CD4-positive, alpha-beta T cell treated with Interleukin-21 for 1 hour (primary cell): ENCODE measurements around the gene FOLR1.
A peak's percentile ranks its signal among the peaks of the same experiment; 100 is the strongest.

ENCODE experiments used
- DNase-seq: peaks from one replicate; pipeline ENCODE4 v3.0.0-alpha.2; 2020

FOLR1 gene

DNA sequence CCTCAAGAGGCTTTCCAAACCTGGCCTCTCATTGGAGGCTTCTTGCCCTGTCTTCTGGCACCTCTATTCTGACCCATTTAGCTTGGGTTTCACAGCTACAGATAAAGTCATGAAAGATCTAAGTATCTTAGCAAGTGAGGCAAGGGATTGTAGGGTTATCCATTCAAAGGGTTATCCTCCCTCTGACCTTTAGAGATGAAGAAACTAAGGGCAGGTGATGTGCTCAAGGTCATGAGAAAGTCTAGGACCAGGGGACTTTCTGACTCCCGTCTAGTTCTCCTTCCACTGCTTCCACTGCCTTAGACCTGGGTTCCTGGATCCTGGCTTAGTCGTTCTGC lies 44.8 kb downstream of the FOLR1 start:
- DNase-seq, result no peak

DNA sequence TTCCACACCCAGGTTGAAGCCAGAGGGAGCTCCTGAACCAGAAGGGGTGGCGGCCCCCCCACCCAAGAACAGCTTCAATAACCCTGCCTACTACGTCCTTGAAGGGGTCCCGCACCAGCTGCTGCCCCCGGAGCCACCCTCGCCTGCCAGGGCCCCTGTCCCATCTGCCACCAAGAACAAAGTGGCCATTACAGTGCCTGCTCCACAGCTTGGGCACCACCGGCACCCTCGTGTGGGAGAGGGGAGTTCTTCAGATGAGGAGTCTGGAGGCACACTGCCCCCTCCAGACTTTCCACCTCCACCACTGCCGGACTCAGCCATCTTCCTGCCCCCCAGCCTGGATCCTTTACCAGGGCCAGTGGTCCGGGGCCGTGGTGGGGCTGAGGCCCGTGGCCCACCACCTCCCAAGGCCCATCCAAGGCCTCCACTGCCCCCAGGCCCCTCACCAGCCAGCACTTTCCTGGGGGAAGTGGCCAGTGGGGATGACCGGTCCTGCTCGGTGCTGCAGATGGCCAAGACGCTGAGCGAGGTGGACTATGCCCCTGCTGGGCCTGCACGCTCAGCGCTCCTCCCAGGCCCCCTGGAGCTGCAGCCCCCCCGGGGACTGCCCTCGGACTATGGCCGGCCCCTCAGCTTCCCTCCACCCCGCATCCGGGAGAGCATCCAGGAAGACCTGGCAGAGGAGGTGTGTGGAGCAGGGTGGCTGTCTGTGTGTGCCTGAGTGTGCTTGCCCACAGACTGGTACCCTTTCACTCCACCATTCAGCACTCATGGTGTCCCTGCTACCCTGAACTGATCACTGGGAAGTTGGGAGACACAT lies 45.4 kb downstream of the FOLR1 start:
- DNase-seq, result no peak

DNA sequence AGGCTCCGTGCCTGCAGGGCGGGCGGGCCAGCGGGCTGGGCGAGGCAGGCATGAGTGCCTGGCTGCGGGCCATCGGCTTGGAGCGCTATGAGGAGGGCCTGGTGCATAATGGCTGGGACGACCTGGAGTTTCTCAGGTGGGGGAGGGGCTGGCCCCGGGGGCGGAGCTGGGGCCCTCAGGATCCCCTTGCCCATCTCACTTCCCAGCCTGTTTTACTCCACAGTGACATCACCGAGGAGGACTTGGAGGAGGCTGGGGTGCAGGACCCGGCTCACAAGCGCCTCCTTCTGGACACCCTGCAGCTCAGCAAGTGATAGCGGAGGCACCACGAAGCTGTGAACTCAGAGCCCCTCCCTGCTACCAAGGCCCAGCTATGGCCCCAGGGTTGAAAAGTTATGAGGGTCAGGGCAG lies 46.1 kb downstream of the FOLR1 start:
- DNase-seq, result peak; percentile 57

DNA sequence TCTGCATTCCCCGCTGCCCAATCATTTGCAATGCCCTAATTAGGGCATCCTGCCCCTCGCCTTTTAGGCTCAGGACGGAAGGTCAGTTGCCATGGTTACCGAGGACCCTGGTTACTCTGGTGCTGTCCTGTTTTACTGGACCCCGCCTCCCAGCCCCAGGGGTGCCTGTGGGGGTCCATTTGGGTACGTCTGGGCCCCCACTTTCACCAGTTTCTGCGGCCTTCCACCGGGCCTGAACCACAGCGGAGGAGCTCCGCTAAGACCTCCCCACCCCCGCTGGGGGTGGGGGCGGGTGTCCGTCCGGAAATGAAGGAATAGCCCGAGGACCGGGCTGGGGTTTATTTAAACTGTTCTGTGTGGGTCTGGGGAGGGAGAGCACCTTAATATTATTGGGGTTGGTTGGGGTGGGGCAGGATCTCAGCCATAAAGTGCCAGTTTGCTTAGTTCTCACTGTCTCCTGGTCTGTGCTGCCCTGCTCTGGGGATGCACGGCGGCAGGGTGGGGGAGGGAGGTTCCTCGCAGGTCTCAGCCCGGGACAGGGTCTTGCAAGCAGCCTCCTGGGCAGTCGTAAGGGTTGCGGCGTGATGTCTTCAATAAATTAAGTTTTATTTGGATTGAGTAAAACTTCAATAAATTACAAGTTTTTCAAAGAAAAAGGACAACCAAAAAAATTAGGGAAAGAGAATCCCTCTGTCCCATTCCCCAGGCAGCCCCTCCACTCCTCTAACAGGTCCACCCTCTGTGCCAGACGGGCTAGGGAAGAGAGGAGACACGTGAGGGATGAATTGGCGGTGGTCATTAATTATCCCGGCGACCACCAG lies 46.8 kb downstream of the FOLR1 start:
- DNase-seq, result no peak

DNA sequence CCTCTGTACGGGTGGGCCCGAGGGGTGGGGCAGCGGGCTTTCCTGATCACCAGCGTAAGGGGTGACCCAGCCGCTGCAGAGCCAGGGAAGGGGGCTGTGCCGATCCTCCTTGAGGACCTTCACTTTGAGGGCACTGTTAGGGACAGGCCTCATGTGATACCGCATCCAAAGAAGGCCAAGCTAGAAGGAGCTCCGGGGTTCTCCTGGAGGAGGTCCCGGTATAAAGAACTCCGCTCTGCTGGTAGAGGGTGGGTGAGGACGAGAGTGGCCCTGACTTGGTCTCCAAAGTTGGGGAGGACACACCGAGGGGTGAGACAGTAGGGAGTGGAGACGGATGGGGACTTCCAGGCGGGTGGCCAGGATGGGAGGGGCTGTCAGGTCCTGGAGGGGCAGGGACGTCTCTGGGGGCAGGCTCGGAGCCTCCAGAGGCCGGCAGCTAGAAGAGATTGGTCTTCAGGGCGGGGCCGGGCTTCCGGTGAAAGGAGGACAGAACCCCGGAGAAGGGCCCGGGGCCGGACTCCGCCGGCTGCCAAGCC lies 47.4 kb downstream of the FOLR1 start:
- no peak for DNase-seq

DNA sequence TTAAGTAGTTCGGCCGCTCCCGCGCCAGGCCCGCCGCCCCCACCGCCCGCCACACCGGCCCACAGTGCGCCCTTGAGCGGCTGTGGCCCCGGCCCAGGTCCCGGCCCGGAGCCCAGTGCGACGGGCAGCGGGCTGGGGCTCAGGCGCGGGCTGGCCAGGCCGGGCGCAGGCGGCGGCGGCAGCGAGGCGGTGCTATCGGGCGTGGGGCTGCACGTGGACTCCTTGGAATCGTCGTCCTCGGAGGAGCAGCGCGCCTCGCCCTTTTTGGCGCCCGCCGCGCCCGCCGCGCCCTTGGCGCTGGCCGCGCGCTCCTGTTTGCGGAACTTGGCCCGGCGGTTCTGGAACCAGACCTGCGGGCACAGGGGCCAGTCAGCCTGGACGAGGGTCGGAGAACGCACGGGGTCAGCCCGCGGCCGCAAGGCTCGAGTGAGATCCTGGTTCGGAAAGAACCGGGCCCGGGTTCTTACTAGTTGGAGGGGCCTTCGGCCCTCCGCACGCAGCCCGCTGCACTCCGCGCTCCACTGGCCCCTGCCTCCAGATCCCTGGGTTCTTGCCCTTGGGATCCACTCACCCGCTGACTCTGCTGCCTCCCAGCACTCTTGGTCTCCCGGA lies 48.0 kb downstream of the FOLR1 start:
- DNase-seq, result no peak

DNA sequence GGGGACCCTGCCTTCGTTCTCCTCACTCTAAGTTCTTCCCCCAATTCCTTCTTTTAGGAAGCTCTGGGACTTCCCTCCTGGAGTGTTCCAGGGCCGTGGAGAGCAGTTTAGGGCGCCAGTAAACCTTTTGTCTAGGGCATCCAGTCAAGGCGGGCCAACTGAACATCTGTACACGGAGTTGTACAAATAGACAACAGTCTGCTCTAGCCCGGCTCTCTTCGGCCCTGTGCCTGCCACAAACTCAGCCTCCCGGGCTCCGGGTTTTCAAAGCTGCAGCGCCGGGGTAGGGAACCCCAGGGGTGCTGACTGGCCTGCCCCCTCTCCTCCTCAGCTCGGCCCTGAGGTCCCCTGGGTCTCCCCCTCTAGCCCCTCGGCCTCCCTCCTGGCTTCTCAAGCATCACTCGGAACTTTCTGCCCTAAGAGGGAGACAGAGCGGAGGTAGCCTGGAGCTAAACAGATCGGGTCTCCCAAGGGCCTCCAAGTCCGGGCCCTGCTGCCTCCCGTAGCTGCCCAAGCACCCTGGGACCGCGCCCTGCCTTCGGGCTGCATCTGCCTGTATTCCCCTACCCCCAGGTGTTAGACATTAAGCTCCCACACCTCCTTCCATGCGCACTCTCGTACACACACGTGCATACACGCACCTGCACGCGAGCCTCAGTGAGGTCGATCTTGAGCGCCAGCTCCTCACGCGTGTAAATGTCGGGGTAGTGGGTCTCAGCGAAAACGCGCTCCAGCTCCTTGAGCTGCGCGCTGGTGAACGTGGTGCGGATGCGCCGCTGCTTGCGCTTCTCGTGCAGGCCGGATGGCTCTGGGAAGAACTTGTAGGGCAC lies 48.7 kb downstream of the FOLR1 start:
- DNase-seq, result no peak

DNA sequence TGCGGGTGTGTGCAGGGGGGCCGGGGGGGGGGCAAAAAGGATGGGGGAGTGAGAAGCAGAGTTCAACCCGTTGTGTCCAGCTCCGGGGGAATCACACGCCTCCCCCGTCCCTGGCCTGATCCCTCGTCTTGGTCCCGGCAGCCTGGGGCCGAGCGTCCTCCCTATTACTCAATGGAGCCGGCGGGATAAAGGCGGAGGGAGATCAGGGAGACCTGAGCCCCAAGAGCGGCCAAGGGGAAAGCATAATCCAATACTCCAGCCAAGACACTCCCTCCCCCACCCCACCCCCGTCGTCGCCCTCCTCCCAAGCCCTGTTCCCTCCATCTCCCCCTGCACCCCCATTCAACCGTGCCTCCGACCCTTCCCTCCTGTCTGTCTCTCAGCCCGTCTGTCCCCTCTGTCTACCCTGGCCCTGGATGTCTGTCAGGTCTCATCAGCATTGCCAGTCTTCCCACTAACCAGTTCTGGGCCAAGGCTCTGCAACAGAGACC lies 49.4 kb downstream of the FOLR1 start:
- DNase-seq, result no peak

DNA sequence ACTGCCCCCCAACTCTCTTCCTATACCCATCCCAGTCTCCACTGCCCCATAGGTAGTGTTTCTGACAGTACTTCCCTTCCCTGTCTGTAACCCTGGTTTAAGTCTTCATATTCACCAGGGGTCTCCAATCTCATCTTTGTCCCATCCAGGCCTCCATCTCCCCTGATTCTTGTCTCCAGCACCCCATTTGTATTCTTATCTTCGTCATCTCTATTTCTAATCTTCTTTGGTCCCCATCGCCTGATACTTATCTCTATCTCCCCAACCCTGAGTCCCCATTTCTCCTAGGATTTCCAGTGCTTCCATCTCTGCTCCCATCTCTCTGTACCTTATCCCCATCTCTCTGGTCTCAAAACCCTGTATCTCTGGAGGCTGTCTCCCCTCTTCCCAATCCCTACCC lies 50.2 kb downstream of the FOLR1 start:
- no peak for DNase-seq

DNA sequence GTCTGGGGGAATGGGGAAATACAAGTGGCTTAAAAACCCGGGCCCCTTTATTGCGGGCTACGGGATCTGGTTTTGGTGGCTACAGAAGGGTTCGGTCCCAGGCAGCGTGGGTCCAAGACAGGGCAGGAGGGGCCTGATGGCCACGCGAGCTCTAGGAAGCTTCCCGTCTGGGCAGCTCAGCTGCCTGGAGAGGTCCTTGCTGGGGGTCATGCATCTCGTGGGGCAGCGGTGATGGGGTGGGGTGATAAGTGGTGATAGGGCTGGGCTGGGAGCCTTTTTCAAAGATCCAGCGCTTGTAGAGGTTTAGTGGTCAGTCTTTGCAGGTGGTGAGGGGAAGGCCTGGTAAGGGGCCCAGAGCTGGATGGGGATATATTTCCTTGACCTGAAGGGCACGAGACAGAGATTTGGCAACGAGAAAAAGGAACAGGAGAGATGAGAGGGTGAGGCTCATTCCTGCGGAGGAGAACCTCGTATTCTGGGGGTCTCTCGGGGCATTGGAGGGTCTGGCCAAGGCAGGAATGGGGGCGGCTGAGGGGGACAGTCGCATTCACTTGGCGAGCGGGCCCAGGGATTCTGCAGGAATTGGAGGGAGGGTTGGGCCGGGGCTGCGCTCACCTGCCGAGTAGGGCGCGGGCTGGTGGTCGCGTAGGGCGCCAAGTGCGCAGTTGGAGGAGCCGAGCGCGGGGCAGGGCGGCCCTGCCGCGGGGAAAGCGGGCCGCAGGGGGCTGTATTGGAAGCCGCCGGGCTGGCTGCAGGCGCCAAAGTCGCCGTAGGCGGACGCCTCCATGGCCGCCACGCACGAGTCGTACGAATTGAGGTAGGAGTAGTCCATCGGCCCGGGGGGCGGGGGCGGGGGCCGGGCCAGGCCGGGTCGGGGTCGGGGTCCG lies 51.5 kb downstream of the FOLR1 start:
- no peak for DNase-seq

DNA sequence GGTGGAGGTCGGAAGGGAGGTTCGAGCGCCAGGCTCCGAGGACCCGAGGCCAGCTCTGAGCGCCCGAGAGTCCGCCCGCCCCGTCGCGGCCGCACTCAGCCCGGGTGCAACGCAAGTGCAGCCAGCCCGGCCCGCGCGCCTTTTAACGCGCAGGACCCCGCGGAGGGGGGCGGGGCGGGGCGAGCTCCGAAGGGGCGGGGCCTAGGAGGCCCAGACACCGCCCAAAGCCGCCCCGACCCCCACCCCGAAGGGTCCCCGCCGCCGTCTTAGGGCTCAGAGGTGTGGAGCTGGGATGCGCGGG lies 52.1 kb downstream of the FOLR1 start, which contains the start of gene PHOX2A:
Gene PHOX2A (minus strand): TSS at position 117 of the 301 bp plus-strand sequence. CDS start 172 bp downstream, outside the sequence.
- DNase-seq, result no peak

DNA sequence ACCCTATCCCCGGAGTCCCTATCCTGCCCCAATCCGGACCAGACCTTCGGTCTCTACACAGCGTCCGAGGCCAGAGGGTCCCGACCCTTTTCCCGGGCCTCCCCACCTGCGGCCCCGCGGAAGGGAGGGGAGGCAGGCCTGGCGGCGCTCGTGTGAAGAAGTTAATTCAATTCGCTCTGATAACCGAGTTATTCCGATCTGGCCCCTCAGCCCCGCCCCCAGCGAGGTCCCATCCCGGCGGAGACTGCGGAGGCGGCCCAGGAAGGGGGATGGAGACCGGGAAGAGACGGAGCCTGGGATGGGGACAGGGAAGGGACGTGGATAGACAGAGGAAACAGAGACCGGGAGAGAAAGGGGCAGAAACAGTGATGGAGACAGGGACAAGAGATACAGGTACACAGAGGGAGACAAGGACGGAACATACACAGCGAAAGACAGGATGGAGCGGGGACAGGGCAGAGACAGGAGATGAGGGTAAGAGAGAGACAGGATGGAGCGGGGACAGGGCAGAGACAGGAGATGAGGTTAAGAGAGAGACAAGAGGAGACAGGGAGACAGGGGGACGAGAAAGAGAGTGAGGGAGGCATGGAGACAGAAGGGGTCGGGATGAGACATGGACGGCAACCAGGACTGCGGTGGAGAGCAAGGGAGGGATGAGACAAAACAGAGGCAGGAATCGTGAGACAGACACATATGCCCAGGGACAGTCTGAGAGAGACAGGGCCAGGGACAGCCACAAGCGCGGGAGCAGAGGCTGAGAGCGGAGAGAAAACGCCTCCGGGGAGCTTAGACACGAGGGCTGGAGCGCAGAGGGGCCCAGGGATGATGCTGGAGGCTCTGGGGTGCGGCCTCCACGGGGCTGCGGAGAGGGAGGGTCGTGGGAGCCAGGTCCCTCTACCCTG lies 52.7 kb downstream of the FOLR1 start:
- no peak for DNase-seq

DNA sequence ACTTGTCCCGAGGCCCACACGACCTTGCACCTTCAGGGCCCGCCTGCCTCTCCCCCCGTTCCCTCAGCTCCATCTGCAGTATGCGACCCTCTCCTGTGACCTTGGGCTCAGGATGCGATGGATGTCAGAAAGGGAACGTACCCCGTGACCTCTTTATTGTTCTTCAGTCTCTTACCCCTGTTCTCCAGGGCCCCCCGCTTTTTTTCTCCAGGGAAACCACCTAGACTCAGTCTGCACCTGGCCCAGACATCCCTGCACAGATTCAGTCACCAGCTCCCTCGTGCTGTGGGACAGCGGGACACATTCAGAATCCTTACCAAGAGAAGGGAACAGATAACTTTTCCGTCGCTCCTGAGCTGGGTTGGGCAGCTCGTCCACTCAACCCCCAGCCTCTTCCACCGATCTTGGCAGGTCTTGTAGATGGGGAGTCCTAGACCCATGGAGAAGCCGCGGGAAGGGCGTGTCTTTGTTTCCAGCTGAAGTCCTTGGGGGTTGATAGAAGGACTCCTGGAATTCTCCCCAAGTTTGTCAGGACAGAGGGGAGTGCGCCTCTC lies 53.4 kb downstream of the FOLR1 start:
- no peak for DNase-seq
